Uterus (tissue), 4 donors: Measurements from ENCODE around the gene ST8SIA1. TPM values are rescaled to one million over a fixed set of nuclear protein-coding genes. Genes with fewer than 3 reads are reported as not detected.

Experiments used
- DNase-seq, 2 donors: peaks; one replicate each; pipeline ENCODE4 v3.0.0-alpha.2; 2019 to 2020
- H3K27ac ChIP-seq, 2 donors: fragments of 200-600 bp; sonication (generic); 1 replicate in 1 of 2; 2 replicates in 1 of 2; pipeline ENCODE4 v1.5.1; 2016 to 2018
- H3K27me3 ChIP-seq, 2 donors: fragments of 200-600 bp; sonication (generic); one replicate each; pipeline ENCODE4 v1.5.1; 2018 to 2019; ENCODE audit warnings: control low read depth in 1 of 2
- H3K36me3 ChIP-seq, 2 donors: fragments of 200-600 bp; sonication (generic); one replicate each; pipeline ENCODE4 v1.5.1; 2019; ENCODE audit warnings: control low read depth in 1 of 2
- H3K4me1 ChIP-seq, 2 donors: fragments of 200-600 bp; sonication (generic); one replicate each; pipeline ENCODE4 v1.5.1; 2018 to 2019; ENCODE audit warnings: control low read depth in 1 of 2
- H3K4me3 ChIP-seq, 2 donors: fragments of 200-600 bp; sonication (generic); 1 replicate in 1 of 2; 2 replicates in 1 of 2; pipeline ENCODE4 v1.5.1; 2018 to 2019; ENCODE audit warnings: mild to moderate bottlenecking in 1 of 2
- H3K9me3 ChIP-seq, 2 donors: fragments of 200-600 bp; sonication (generic); one replicate each; pipeline ENCODE4 v1.5.1; 2019; ENCODE audit warnings: control low read depth in 1 of 2
- CTCF ChIP-seq, 4 experiments: fragments of 200-600 bp in 2 of 4; fragments of 450-650 bp in 2 of 4; sonication (generic) in 2 of 4; IDR thresholded peaks; one replicate each; pipeline ENCODE4 v1.5.1; 2016 to 2019; ENCODE audit warnings: antibody characterized with exemption in 4 of 4, mild to moderate bottlenecking in 2 of 4, moderate library complexity in 1 of 4
- POLR2A ChIP-seq, 2 donors: fragments of 450-650 bp; IDR thresholded peaks; one replicate each; pipeline ENCODE4 v1.6.1; 2016; ENCODE audit warnings: antibody characterized with exemption in 2 of 2, mild to moderate bottlenecking in 1 of 2, moderate library complexity in 1 of 2
- intact Hi-C: fragments of 100-400 bp; cut with DNase I; formaldehyde crosslinking; loops from one replicate; pipeline ENCODE4 v1.15.1; 2023; ENCODE audit warnings: low total_unique reads
- total RNA-seq, 4 donors: library from RNA; depleted of rRNA in 3 of 4; stranded (reverse); fragments of >200 nt in 3 of 4; gene quantifications; one replicate each; pipeline versions ENCODE4 v1.1.0 to v1.2.4, GENCODE V29; 2014 to 2023
- donor health status: DM: yes; HTN: yes; CAD: no.

Gene ST8SIA1
- total RNA-seq, 4 donors from 2014 or later, result 7.8 to 14.6 (median 9.9) TPM

DNA sequence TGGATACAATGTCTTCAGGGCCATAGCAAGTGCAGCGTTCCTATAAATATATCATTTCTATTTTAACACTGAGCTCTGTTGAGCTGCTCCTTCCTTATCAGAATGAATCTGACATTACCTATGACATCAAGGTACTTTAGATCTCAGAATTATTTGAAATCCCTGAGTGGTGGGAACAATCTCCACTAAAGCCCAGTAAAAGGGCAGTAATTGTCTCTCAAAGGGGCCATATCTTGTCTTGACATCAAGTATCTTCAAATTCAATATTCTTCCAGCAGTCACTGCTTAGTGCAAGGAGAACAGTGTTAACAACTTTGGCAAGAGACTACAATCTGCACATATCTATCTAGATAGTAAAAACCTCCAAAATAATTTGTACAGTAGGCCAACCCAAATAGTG lies 21.7 kb upstream of the ST8SIA1 start:
- H3K27ac ChIP-seq, result no peak overlapping the region
- DNase-seq, result no peak
- no peaks in the 10 kb centered on the region for H3K36me3 ChIP-seq
- H3K27me3 ChIP-seq, result no peaks in the 10 kb centered on the region
- no peak overlapping the region for H3K4me3 ChIP-seq
- TF ChIP-seq POLR2A (IDR thresholded peaks at IDR 0.05), result no peak
- no peak for TF ChIP-seq CTCF (IDR thresholded peaks at IDR 0.05)
- H3K4me1 ChIP-seq, result no peaks in the 10 kb centered on the region
- H3K9me3 ChIP-seq, result no peaks in the 10 kb centered on the region
- intact Hi-C loops, result no loop called here

DNA sequence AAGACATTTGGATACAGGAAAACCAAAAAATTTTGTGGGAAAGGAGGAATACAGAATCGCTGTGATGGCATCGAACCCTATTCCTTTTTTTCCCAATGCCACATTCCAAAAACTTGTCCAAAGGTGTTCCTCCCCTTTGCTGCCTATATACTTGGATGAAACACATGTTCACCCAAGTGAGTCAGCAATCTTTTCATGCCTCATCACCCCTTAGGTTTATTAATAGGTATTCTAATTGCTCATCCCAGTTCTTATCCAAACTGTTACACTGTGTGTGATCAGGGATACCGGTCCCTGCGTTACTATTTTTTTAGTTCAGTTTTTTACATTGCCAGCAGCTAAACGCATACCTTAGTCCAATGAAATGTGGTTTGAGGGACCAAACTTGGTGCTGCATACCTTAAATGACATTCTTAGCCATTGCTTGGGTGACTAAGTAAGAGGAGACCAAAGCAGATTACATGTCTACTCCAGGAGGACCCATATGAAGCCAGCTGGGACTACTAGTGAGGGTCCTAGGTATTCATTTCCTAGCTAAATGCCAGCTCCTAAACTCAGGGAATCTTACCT lies 20.6 kb upstream of the ST8SIA1 start:
- Histone ChIP-seq H3K27me3 (no peaks in the 10 kb centered on the region), H3K4me1 (no peaks in the 10 kb centered on the region), H3K27ac (no peak overlapping the region), H3K4me3 (no peak overlapping the region), H3K36me3 (no peaks in the 10 kb centered on the region), H3K9me3 (no peaks in the 10 kb centered on the region)
- no peak for DNase-seq
- intact Hi-C loops, result no loop called here
- TF ChIP-seq CTCF (IDR thresholded peaks at IDR 0.05), result no peak

- intact Hi-C loops, result no loop called here
- Histone ChIP-seq H3K4me3 (no peak overlapping the region), H3K4me1 (no peaks in the 10 kb centered on the region), H3K27me3 (no peaks in the 10 kb centered on the region), H3K36me3 (no peaks in the 10 kb centered on the region), H3K9me3 (no peaks in the 10 kb centered on the region), H3K27ac (no peak overlapping the region)
- no peak for DNase-seq
- no peak for TF ChIP-seq CTCF (IDR thresholded peaks at IDR 0.05)
- no peak for TF ChIP-seq POLR2A (IDR thresholded peaks at IDR 0.05)
These were observed 19.3 kb upstream of the ST8SIA1 start for GRCh38 chr12:22353615-22354325.

- Histone ChIP-seq H3K4me1 (no peaks in the 10 kb centered on the region), H3K27me3 (no peaks in the 10 kb centered on the region), H3K36me3 (no peaks in the 10 kb centered on the region), H3K4me3 (no peak overlapping the region), H3K9me3 (no peaks in the 10 kb centered on the region), H3K27ac (no peak overlapping the region)
- TF ChIP-seq POLR2A (IDR thresholded peaks at IDR 0.05) (no peak), CTCF (IDR thresholded peaks at IDR 0.05) (no peak)
- DNase-seq, result no peak
- intact Hi-C loops, result no loop called here
These were observed 16.4 kb upstream of the ST8SIA1 start for GRCh38 chr12:22350886-22351285.

GRCh38 chr12:22348208-22348607 lies 13.7 kb upstream of the ST8SIA1 start:
- Histone ChIP-seq H3K36me3 (no peaks in the 10 kb centered on the region), H3K27ac (no peak overlapping the region), H3K4me1 (no peaks in the 10 kb centered on the region), H3K27me3 (no peaks in the 10 kb centered on the region), H3K4me3 (no peak overlapping the region), H3K9me3 (no peaks in the 10 kb centered on the region)
- DNase-seq, result no peak
- intact Hi-C loops, result no loop called here
- TF ChIP-seq CTCF (IDR thresholded peaks at IDR 0.05) (no peak), POLR2A (IDR thresholded peaks at IDR 0.05) (no peak)
